GM19467 (cell line): ENCODE results near the gene PIK3C2B.
"Not testable (repeated sequence)": the region's sequence is repeated elsewhere in the genome, so short reads cannot be mapped to it uniquely, and the experiment has no call there.

ENCODE experiments used
- ATAC-seq: cut with Tn5 transposase; IDR thresholded peaks from one replicate; pipeline ENCODE4 v1.9.1; 2021; ENCODE audit warnings: mild to moderate bottlenecking, moderate library complexity; ENCODE audit not compliant: unreplicated experiment

PIK3C2B gene

GRCh38 chr1:204509186-204509635 is 14.6 kb upstream of the PIK3C2B start:
- no peak for ATAC-seq

DNA sequence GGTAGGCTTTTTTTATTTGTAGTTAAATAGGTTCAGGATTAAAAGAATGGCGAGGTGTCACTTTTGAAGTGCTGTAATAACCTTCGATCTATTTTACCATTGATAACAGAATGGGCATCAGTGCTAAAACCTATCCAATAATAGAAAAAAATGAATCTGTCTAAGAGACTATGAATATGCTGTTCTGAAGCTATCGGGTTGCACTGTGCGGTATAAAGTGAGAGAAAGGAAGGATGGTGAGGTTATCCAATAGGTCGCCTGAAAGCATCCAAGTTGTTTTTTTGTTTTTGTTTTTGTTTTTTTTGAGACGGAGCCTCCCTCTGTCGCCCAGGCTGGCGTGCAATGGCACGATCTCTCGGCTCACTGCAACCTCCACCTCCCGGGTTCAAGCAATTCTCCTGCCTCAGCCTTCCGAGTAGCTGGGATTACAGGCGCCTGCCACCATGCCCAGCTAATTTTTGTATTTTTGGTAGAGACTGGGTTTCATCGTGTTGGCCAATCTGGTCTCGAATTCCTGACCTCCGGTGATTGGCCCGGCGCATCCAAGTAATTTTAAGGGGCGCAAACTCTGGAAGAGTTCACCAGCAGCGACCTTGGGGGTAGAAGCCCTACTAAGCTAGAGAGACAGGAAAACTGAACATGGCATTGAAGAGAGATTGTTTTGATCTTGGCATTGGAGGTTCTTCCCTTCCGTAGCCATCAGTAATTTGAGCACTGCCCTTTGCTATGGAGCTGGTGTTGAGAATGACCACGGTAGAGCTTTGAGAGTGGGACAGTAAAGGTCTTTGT is 12.9 kb upstream of the PIK3C2B start:
- peak; percentile 1 for ATAC-seq

GRCh38 chr1:204506969-204507316 is 12.3 kb upstream of the PIK3C2B start:
- ATAC-seq = peak; percentile 67

- peak; percentile 65 for ATAC-seq
Measured at GRCh38 chr1:204506201-204506968, 11.8 kb upstream of the PIK3C2B start.

DNA sequence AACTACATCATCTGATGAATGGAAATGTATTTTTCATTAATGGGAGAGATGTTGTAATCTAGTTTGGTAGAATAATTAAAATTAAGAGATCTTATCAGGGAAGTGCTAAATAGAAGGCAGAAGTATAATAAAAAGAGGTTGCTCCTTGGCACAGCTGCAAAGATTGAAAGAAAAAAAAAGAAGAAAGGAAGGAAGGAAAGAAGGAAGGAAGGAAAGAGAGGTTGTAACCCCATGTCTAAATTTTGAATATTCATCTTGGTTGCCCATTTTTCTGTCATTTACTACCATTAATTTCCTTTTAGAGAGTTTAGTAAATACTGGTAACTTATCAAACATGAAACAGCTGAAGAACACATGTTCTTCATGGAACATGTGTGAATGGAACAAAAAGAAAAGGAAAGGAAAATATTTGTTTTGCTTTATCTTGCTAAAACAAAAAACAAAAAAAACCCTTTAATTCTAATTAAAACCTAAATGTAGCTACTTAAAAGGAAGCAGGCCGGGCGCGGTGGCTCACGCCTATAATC is 11.1 kb upstream of the PIK3C2B start:
- no peak for ATAC-seq

GRCh38 chr1:204503913-204504519 is 9.4 kb upstream of the PIK3C2B start:
- no peak for ATAC-seq

GRCh38 chr1:204503122-204503912 is 8.7 kb upstream of the PIK3C2B start:
- ATAC-seq = no peak

GRCh38 chr1:204502241-204502640 is 7.6 kb upstream of the PIK3C2B start:
- ATAC-seq = no peak

- ATAC-seq = no peak
Measured at GRCh38 chr1:204499511-204500468, 5.2 kb upstream of the PIK3C2B start.

DNA sequence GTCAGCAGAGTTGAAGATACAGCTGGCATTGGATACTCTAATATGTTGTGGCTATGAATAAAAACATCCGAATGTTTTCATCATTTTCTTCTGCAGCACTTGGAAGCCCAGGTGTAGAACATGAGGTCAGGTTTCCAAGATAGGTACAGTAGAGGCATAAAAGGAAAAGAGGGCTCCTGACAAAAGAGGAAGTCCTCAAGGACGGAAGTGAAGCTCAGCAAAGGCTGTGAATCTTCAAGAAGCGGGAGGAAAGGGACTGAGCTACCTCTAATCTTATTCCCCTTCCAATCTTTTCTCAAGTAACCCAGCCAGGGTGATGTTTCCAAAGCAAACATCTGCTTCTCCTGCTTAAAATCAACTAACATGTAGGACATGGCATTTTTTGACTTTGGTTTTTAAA is 4.4 kb upstream of the PIK3C2B start:
- no peak for ATAC-seq

DNA sequence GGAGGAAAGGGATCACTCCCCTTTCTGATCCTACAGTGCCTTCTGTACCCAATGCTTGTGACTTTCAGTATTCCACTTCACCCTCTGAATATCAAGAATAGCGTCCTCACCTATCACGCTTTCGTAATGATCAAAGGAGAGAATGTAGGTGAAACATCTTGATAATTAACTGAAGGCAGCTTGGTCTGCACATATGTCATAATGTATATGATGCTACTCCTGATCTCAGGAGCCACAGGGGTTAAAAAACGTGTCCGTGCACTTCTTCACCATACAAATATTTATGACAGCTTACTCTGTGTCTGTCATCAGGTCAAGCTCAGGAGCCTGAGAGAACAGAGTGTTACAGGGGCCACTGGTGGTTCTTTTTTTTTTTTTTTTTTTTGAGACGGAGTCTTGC is 1.2 kb upstream of the PIK3C2B start:
- ATAC-seq = no peak

DNA sequence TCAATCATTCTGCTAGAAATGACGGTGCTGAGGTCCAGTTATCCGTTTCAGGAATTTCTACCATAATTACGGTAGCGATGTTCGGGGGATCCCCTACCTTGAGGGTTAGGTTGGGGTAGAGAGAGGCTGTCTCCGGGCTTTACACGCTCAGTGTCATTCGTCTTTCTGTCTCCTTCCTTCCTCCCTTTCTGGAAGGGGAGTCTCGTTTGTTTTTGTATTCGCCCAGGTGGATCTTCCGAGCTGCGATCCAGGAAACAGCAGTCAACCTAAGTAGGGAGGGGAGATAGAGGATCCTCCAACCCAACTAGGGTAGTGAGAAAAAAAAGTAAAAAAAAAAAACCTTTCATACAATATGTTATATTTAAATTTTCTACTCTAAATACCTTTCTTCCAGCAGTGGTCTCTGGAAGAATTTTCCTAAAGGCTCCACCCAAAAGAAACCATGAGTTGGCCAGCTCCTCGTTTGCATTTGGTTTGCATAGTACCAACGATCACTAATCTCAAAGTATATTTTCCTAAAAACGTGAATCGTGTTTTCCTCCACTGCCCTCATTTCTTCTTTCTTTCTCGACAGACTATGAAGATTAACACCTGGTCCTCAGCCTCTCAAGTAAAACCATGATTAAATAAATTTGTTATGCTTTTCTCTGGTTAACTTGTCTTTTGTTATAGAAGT is 611 bp upstream of the PIK3C2B start:
- ATAC-seq = peak; percentile 23

DNA sequence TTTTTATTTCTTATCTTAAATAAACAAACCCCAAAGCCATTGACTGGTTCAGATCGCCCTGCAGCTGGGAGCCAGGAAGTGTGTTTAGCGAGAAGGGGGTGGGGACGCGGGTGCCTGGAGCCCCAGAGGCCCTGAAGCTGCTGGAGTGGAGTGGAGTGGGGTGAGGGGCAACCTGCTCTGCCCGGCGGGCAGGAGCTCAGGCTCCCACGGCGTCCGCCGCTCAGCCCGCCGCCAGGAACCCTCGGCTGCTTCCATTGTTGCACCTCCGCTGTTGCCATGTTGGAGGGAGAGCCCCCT is 673 bp downstream of the PIK3C2B start:
- peak; percentile 28 for ATAC-seq

DNA sequence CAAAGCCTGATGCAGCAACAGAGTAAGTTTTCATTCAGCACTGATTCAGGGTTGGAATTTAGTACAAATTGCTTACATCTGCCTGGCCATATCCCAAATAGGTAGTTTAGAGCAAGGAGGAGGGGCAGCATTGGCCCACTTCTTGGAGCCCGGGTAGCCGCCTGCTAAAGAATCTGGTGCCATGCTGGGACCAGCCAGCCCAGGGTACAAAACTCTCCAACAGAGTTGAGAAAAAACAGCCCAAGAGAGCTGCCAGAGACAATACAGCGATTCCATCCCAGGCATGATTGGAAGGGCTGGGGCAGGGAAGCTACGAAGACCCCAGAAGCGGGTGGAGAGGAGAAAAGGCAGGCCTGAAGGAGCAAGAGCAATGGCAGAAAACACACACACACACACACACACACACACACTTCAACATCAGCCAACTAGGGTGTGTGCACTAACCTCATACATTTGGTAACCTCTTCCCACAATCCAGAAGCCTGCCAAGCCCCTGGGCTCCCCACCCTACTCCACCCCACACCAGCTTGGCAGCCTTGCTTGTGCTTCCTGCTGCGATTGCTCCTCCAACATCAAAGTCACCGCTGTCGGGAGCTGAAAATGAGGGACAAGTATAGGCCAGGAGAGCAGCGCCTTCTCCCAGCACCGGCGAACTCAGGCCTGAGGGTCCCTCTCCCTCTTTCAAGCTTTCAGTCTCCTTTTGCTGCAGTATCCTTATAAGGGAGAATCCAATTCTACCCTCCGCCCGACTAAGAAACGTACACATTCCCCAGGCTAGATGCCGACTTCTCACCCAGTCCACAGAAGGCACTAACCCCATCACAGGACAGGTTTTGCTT is 1.2 kb downstream of the PIK3C2B start:
- no peak for ATAC-seq

- no peak for ATAC-seq
Measured at GRCh38 chr1:204491655-204492054, 3.0 kb downstream of the PIK3C2B start.

DNA sequence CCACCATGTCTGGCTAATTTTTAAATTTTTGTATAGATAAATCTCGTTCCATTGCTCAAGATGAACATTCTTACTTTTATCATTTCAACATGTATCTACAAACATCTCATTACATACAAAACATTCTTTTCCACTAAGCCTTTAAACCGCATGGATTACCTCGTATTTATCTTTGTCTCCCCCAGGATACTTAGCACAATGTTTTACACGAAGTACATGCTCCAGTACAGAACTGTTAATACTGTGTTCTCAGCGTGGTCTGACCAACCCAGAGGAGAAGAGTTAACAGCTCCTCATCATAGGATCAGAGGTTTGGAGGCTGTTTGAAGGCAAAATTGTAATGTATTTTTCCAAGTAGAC is 7.4 kb downstream of the PIK3C2B start:
- no peak for ATAC-seq

- ATAC-seq = not testable (repeated sequence)
Measured at GRCh38 chr1:204486513-204487255, 7.9 kb downstream of the PIK3C2B start.

DNA sequence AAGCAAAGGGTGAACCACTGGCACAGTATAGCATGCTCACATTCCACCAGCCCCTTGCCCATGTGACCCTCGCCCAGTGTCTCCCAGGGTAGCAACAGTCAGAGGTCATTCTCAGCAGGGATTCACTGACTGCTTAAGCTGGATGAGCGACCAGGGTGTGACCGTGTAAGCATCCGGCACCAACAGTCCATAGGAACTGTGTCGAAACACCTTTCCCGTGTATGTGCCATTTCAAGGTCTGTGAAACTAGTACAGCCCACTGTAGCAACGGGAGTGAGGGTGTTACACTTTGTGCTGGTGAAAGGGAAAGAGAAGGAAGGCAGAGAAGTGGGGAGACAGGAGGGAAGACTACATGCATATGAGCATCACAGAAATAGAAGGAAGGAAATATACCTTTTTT is 10.8 kb downstream of the PIK3C2B start:
- ATAC-seq = no peak
